ENCODE data around the gene ANKS1A.

Gene ANKS1A

DNA sequence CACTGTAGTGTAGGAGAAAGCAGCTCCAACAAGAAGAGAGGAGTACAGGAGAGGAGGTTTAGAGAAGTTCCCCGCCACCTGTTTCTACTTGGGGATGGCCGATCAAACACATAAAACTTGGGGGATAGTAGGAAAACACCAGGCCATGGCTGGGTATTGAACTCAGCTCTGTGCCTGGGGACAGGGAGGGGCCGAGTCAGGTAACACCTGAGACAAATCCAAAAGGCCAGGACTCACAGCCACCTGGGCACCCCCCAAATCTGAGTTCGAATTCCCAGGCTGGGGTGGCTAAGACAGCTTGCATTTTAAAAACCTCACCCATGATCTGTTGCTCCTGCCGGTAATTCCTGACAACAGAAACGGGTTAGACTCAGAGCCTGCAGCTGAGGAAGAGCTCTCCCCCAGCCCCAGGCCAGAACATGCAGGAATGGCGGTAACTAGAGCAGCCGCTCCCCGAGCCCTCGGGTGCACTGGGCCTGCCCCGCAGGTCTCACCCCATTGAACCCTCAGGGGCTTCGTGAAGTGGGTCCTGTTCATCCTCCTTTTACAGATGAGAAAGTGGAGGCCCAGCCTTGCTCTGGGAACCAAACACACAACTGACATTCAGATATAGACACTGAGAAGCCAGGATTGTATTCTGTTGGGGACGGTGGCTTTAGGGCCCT lies 191.1 kb downstream of the ANKS1A start:
- H3K27me3 ChIP-seq (ENCODE audit: control insufficient read depth, insufficient read depth, low read length, poor library complexity, severe bottlenecking), result no peaks in the 10 kb centered on the region
- 93 to 94% methylated on average over 13 of the region's 13 CpGs for WGBS, 2 experiments
- H3K36me3 ChIP-seq (ENCODE audit: control insufficient read depth, insufficient read depth, low read length), result peaks cover 4% of the 10 kb centered on the region

DNA sequence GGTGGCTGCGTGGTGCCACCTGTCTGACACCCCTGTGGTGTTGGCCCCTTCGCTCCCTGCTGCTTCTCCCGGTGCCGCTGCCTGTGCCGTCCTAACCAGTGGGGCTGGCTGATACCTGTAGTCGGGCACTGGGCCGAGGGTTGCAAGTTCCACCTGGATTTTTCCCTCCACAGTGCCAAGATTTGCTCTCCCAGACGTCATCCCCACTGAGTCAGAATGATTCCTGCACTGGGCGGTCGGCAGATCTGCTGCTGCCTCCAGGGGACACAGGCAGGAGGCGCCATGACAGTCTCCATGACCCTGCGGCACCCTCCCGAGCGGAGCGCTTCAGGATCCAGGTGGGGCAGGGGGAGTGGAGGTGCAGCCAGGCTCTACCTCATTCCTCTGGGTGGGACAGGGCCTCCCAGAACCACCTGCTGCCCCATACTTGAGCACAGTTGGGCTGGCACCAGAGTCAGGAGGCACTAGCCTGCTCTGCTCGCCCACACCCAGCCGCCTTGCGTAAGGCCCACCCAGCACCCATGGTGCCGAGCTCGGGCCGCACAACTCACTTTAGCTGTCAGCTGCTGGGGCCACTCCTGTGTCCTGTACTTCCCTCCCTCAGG lies 191.9 kb downstream of the ANKS1A start:
- Histone ChIP-seq H3K36me3 (ENCODE audit: control insufficient read depth, insufficient read depth, low read length) (peaks cover 4% of the 10 kb centered on the region), H3K4me3 (ENCODE audit: insufficient read depth, low read depth, low read length) (no peak overlapping the region), H3K27ac (ENCODE audit: insufficient read depth, low read depth, low read length, poor library complexity, severe bottlenecking) (no peak overlapping the region), H3K27me3 (ENCODE audit: control insufficient read depth, insufficient read depth, low read length, poor library complexity, severe bottlenecking) (no peaks in the 10 kb centered on the region), H3K9me3 (ENCODE audit: control insufficient read depth, low read length) (no peaks in the 10 kb centered on the region), H3K4me1 (ENCODE audit: control insufficient read depth, insufficient read depth, low read length) (no peaks in the 10 kb centered on the region)
- 93 to 95% methylated on average over 21 of the region's 21 CpGs for WGBS, 2 experiments

More for the DNA sequence above, 191.1 kb downstream of the ANKS1A start:
- H3K9me3 ChIP-seq (ENCODE audit: control insufficient read depth, low read length), result no peaks in the 10 kb centered on the region
- H3K4me1 ChIP-seq (ENCODE audit: control insufficient read depth, insufficient read depth, low read length), result no peaks in the 10 kb centered on the region
- no peak overlapping the region for H3K27ac ChIP-seq (ENCODE audit: insufficient read depth, low read depth, low read length, poor library complexity, severe bottlenecking)
- H3K4me3 ChIP-seq (ENCODE audit: insufficient read depth, low read depth, low read length), result no peak overlapping the region

DNA sequence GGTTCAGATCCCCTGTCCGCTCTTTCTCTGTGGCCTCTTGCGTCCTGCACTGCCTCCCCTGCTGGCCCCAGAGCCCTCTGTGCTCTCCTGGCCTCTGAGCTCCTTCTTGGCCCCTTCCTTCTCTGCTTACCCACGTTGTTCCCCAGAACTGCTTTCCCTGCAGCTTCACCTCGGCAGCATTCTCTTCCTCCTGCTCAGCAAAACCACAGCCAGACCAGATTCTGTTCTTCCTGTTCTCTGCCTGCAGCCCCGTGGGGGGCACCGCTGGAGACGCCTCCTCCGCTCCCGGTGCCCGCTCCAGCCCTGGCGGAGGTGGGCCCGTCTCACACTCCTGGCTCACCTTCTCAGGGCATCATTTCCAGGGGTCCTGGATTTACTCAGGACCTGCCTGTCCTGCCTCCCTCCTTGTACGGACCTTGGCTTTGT lies 192.4 kb downstream of the ANKS1A start:
- Histone ChIP-seq H3K4me1 (ENCODE audit: control insufficient read depth, insufficient read depth, low read length) (no peaks in the 10 kb centered on the region), H3K9me3 (ENCODE audit: control insufficient read depth, low read length) (no peaks in the 10 kb centered on the region), H3K27me3 (ENCODE audit: control insufficient read depth, insufficient read depth, low read length, poor library complexity, severe bottlenecking) (no peaks in the 10 kb centered on the region), H3K36me3 (ENCODE audit: control insufficient read depth, insufficient read depth, low read length) (peaks cover 4% of the 10 kb centered on the region), H3K27ac (ENCODE audit: insufficient read depth, low read depth, low read length, poor library complexity, severe bottlenecking) (no peak overlapping the region), H3K4me3 (ENCODE audit: insufficient read depth, low read depth, low read length) (no peak overlapping the region)
- WGBS, 2 experiments, result 70 to 75% methylated on average over 13 of the region's 13 CpGs

DNA sequence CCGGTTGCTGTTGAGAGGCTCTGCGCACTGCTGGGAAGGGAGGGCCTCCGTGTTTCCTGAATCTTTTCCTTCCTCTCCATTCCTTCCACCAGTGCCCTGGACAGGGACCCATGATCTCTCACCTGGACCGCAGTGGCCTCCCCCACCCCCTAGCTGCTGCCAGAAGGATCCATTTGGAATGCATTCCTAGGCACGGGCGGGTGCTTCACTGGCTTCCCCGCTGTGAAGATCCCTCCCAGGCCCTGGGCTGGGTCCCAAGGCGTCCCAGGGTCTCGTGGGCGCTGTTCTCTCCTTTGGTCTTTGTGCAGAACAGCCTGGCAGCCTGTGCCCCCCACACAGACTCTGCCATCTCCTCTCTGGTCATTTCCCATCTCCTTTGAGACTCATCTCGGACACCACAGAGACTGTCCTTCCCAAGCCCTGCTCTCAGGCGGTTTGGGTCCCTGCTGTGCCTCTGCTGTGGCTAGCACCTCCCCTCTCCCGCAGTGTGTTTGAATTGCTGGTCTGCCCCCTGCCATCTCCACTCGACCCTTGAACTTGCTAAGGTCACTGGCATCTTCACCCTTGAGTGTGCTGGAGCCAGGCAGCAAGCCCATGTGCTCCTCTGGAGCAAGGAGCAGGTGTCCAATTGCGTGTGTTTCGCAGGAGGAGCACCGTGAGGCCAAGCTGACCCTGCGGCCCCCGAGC lies 193.1 kb downstream of the ANKS1A start:
- H3K27me3 ChIP-seq (ENCODE audit: control insufficient read depth, insufficient read depth, low read length, poor library complexity, severe bottlenecking), result no peaks in the 10 kb centered on the region
- no peaks in the 10 kb centered on the region for H3K4me1 ChIP-seq (ENCODE audit: control insufficient read depth, insufficient read depth, low read length)
- H3K36me3 ChIP-seq (ENCODE audit: control insufficient read depth, insufficient read depth, low read length), result peaks cover 11% of the 10 kb centered on the region
- H3K9me3 ChIP-seq (ENCODE audit: control insufficient read depth, low read length), result no peaks in the 10 kb centered on the region
- no peak overlapping the region for H3K27ac ChIP-seq (ENCODE audit: insufficient read depth, low read depth, low read length, poor library complexity, severe bottlenecking)
- no peak overlapping the region for H3K4me3 ChIP-seq (ENCODE audit: insufficient read depth, low read depth, low read length)
- WGBS, 2 experiments, result 78 to 79% methylated on average over 19 of the region's 19 CpGs

DNA sequence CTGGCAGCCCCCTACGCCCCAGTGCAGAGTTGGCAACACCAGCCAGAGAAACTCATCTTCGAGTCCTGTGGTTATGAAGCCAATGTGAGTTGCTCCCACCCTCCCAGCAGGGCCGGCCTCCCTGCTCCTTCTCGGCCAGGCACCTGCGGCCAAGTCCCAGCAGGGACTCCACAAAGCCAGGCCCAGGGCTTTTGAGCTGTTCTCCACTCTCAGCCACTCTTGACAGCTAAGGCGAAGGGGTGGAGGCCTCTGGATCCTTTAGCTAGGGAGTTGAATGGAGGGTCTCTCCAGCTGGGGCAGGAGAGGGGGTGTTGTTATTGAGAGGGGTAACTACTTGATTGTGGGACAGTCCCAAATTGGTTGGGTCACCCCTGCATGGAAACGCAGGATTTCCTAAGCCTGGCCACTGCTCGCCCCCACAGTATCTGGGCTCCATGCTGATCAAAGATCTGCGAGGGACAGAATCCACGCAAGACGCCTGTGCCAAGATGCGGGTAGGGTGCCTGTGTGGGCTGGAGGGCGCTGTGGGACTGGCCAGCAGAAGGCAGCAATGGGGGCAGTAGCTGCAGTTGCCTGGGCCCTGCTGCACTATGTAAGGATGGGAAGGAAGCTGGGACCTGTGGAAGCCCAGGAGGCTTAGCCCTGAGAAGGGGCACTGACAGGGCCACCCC lies 193.8 kb downstream of the ANKS1A start:
- Histone ChIP-seq H3K9me3 (ENCODE audit: control insufficient read depth, low read length) (no peaks in the 10 kb centered on the region), H3K4me3 (ENCODE audit: insufficient read depth, low read depth, low read length) (no peak overlapping the region), H3K27ac (ENCODE audit: insufficient read depth, low read depth, low read length, poor library complexity, severe bottlenecking) (no peak overlapping the region), H3K27me3 (ENCODE audit: control insufficient read depth, insufficient read depth, low read length, poor library complexity, severe bottlenecking) (no peaks in the 10 kb centered on the region), H3K36me3 (ENCODE audit: control insufficient read depth, insufficient read depth, low read length) (peaks cover 14% of the 10 kb centered on the region), H3K4me1 (ENCODE audit: control insufficient read depth, insufficient read depth, low read length) (no peaks in the 10 kb centered on the region)
- 88 to 89% methylated on average over 13 of the region's 13 CpGs for WGBS, 2 experiments

DNA sequence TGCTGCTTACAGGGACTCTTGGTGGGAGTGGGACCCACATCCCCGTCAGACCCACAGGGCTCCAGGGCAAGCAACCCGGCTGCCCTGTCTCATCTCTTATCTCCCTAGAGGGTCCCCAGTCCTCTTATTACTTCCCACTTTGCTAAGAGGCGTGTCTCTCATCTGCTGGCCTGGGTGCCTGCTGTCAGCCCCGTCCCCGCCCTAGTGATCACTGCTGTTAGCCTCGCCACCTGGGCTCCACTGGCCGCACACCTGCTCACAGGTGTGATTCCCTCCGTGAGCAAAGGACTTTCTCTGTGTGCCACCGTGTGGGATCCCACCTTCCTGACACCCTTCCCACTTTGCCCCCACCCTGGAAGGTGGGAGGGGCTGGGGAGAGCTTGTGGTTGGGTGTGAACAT lies 194.5 kb downstream of the ANKS1A start:
- Histone ChIP-seq H3K27me3 (ENCODE audit: control insufficient read depth, insufficient read depth, low read length, poor library complexity, severe bottlenecking) (no peaks in the 10 kb centered on the region), H3K4me3 (ENCODE audit: insufficient read depth, low read depth, low read length) (no peak overlapping the region), H3K9me3 (ENCODE audit: control insufficient read depth, low read length) (no peaks in the 10 kb centered on the region), H3K4me1 (ENCODE audit: control insufficient read depth, insufficient read depth, low read length) (no peaks in the 10 kb centered on the region), H3K27ac (ENCODE audit: insufficient read depth, low read depth, low read length, poor library complexity, severe bottlenecking) (no peak overlapping the region), H3K36me3 (ENCODE audit: control insufficient read depth, insufficient read depth, low read length) (peaks cover 14% of the 10 kb centered on the region)
- WGBS, 2 experiments, result 93 to 95% methylated on average over 9 of the region's 9 CpGs

DNA sequence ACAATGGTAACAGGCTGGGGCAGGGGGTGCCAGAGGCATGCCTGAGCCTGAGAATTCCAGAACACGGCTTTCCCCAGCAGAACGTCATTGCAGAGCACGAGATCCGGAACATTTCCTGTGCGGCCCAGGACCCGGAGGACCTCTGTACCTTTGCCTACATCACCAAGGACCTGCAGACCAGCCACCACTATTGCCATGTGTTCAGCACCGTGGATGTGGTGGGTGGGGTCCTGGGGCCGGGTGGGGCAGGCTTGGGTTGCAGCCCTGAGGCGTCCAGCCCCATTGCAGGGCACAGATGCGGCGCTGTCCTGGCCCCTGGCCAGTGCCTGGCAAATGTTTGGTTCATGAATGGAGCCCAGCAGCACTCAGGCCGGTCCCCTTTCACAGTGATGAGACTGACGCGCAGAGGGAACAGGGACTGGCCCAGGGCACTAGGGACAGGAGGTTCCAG lies 195.0 kb downstream of the ANKS1A start:
- no peak overlapping the region for H3K4me3 ChIP-seq (ENCODE audit: insufficient read depth, low read depth, low read length)
- no peaks in the 10 kb centered on the region for H3K4me1 ChIP-seq (ENCODE audit: control insufficient read depth, insufficient read depth, low read length)
- H3K27me3 ChIP-seq (ENCODE audit: control insufficient read depth, insufficient read depth, low read length, poor library complexity, severe bottlenecking), result no peaks in the 10 kb centered on the region
- no peaks in the 10 kb centered on the region for H3K9me3 ChIP-seq (ENCODE audit: control insufficient read depth, low read length)
- no peak overlapping the region for H3K27ac ChIP-seq (ENCODE audit: insufficient read depth, low read depth, low read length, poor library complexity, severe bottlenecking)
- WGBS, 2 experiments, result 95 to 97% methylated on average over 14 of the region's 14 CpGs
- peaks cover 14% of the 10 kb centered on the region for H3K36me3 ChIP-seq (ENCODE audit: control insufficient read depth, insufficient read depth, low read length)

DNA sequence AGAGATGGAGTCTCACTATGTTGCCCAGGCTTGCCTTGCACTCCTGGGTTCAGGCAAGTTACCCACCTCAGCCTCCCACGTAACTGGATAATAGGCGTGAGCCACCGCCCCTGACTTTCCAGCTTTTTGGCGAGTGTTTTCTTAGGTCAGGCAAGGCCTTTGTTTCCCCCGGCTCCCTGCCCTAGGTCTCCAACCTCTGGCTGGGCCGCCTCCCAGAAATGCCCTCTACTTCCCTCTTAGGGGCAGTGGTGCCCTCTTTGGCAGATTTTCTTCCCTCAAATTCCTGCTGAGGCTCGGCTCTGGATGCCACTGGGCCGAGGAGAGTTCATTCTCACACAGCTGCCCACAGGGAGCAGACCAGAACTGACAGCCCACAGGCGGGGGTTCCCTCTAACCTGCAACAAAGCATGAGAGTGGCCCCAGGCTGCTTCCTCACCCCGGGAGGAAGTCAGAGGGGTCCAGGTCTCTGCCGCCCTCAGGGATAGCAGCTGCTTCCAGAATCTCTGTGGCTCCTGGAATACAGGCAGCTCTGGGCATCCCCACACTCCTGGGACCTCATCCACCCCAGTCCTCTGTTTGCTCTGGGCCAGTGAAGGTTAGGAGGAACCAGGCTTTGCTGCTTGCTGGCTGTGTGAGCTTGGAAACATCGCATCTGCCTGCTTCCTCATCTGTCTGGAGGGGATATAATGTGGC lies 195.6 kb downstream of the ANKS1A start:
- Histone ChIP-seq H3K4me1 (ENCODE audit: control insufficient read depth, insufficient read depth, low read length) (no peaks in the 10 kb centered on the region), H3K27me3 (ENCODE audit: control insufficient read depth, insufficient read depth, low read length, poor library complexity, severe bottlenecking) (no peaks in the 10 kb centered on the region), H3K27ac (ENCODE audit: insufficient read depth, low read depth, low read length, poor library complexity, severe bottlenecking) (no peak overlapping the region), H3K4me3 (ENCODE audit: insufficient read depth, low read depth, low read length) (no peak overlapping the region), H3K36me3 (ENCODE audit: control insufficient read depth, insufficient read depth, low read length) (peaks cover 14% of the 10 kb centered on the region), H3K9me3 (ENCODE audit: control insufficient read depth, low read length) (no peaks in the 10 kb centered on the region)
- WGBS, 2 experiments, result 92 to 93% methylated on average over 12 of the region's 12 CpGs

DNA sequence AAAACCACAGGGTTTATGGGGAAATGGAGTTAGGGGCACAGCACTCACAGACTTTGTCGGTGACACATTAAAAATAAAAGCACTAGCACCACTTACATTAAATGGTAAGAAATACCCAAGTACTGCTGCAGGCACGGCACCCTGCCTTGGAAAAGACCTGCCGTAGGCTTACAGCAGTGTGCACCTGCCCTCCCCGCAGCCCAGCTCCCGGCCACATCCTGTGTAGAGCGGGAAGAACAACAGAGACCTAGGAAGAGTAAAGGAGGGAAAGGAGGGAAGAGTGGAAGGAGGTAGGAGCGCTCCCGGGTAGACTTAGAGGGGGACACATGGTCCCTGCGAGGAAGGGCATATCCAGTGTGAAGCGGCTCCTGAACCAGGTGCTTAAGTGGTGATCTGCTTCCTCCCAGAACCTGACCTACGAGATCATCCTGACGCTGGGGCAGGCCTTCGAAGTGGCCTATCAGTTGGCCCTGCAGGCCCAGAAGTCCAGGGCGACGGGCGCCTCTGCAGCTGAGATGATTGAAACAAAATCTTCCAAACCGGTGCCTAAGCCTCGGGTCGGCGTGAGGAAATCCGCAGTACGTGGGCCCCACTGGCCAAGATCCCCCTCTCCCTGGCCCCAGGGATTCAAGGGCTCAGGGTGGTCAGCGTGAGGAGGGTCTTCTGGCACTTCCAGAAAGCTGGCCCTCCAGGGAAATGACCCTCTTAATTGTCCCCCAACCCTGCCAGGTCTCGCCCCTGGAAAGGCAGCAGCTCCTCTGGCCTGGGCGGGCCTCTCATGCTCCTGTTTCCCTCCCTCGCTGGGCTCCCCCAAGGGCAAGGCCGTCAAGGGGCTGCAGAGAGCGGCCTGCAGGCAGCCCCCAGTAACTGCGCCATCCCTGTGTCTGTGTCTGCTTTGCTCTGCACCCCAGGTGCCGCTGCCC lies 196.6 kb downstream of the ANKS1A start:
- Histone ChIP-seq H3K4me1 (ENCODE audit: control insufficient read depth, insufficient read depth, low read length) (no peaks in the 10 kb centered on the region), H3K27ac (ENCODE audit: insufficient read depth, low read depth, low read length, poor library complexity, severe bottlenecking) (no peak overlapping the region), H3K27me3 (ENCODE audit: control insufficient read depth, insufficient read depth, low read length, poor library complexity, severe bottlenecking) (no peaks in the 10 kb centered on the region), H3K36me3 (ENCODE audit: control insufficient read depth, insufficient read depth, low read length) (peaks cover 14% of the 10 kb centered on the region), H3K4me3 (ENCODE audit: insufficient read depth, low read depth, low read length) (no peak overlapping the region), H3K9me3 (ENCODE audit: control insufficient read depth, low read length) (no peaks in the 10 kb centered on the region)
- WGBS, 2 experiments, result 94 to 95% methylated on average over 30 of the region's 30 CpGs
